Measurements from ENCODE around the gene ZFYVE21.
"Not testable (repeated sequence)": the region's sequence is repeated elsewhere in the genome, so short reads cannot be mapped to it uniquely, and the experiment has no call there.

ZFYVE21 gene

DNA sequence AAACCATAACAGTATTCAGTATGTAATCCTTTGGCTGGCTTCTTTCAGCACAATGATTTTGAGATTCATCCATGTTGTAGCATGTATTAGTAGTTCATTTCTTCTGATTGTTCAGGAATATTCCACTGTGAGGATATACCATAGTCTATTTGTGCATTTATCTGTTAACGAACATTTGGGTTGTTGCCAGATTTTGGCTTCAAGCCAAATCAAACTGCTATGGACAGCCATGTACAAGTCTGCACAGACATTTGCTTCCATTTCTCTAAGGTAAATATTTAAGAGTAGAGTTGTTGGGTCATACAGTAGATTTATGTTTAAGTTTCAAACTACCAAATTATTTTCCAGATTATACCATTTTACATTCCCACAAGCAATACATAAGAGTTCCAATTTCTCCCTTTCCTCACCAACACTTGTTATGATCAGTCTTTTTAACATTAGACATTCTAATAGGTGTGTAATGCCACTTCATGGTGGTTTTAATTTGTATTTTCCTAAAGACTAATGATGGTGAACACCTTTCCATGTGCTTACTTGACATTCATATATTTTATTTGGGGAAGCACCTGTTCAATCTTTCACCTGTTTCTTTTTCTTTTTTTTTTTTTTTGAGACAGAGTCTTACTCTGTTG, 56.6 kb downstream of the ZFYVE21 start:
- Mint-ChIP-seq H3K9me3 (peaks cover 13% of the 10 kb centered on the region), H3K27me3 (ENCODE audit: low read depth, poor library complexity) (no peaks in the 10 kb centered on the region), H3K36me3 (ENCODE audit: low read depth) (peaks cover 18% of the 10 kb centered on the region), H3K4me1 (peaks cover 6% of the 10 kb centered on the region), H3K27ac (no peak overlapping the region), H3K4me3 (no peak overlapping the region)
- TF ChIP-seq CTCF (IDR thresholded peaks at IDR 0.05), result no peak
- DNase-seq, result no peak

GRCh38 chr14:103773521-103773920, 57.9 kb downstream of the ZFYVE21 start:
- Mint-ChIP-seq H3K36me3 (ENCODE audit: low read depth) (peaks cover 21% of the 10 kb centered on the region), H3K27ac (no peak overlapping the region), H3K27me3 (ENCODE audit: low read depth, poor library complexity) (no peaks in the 10 kb centered on the region), H3K9me3 (peaks cover 13% of the 10 kb centered on the region), H3K4me3 (no peak overlapping the region), H3K4me1 (peaks cover 6% of the 10 kb centered on the region)
- no peak for DNase-seq
- no peak for TF ChIP-seq CTCF (IDR thresholded peaks at IDR 0.05)

GRCh38 chr14:103775506-103775905, 59.9 kb downstream of the ZFYVE21 start:
- no peak for TF ChIP-seq CTCF (IDR thresholded peaks at IDR 0.05)
- Mint-ChIP-seq H3K9me3 (peaks cover 13% of the 10 kb centered on the region), H3K4me1 (peaks cover 6% of the 10 kb centered on the region), H3K4me3 (no peak overlapping the region), H3K27me3 (ENCODE audit: low read depth, poor library complexity) (no peaks in the 10 kb centered on the region), H3K27ac (no peak overlapping the region), H3K36me3 (ENCODE audit: low read depth) (peaks cover 25% of the 10 kb centered on the region)
- no peak for DNase-seq

GRCh38 chr14:103776319-103776718, 60.7 kb downstream of the ZFYVE21 start:
- Mint-ChIP-seq H3K27ac (peak overlapping the region; percentile 83), H3K36me3 (ENCODE audit: low read depth) (peaks cover 18% of the 10 kb centered on the region)
- not testable (repeated sequence) for H3K4me1 Mint-ChIP-seq; H3K27me3 Mint-ChIP-seq (ENCODE audit: low read depth, poor library complexity); DNase-seq; H3K9me3 Mint-ChIP-seq; H3K4me3 Mint-ChIP-seq

DNA sequence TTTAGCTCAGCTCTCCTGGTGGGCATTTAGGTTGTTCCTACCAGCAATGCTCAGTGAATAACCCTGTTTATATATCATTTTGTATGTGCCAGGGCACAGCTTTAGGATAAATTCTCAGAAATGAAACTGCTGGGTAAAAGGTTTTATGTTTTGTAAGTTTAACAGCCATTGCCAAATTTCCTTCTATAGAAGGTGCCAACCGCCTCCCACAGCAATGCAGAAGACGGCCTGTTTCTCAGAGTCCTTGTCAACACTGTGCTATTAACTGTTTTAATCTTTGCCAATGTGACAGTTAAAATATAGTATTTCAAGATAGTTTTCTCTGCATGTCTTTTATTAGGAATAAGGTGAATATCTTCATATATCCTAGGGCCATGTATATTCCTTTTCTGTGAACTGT, 66.8 kb downstream of the ZFYVE21 start:
- H3K27ac Mint-ChIP-seq, result no peak overlapping the region
- no peak for DNase-seq
- peaks cover 5% of the 10 kb centered on the region for H3K36me3 Mint-ChIP-seq (ENCODE audit: low read depth)
- H3K9me3 Mint-ChIP-seq, result no peaks in the 10 kb centered on the region
- H3K27me3 Mint-ChIP-seq (ENCODE audit: low read depth, poor library complexity), result no peaks in the 10 kb centered on the region
- TF ChIP-seq CTCF (IDR thresholded peaks at IDR 0.05), result no peak
- H3K4me3 Mint-ChIP-seq, result no peak overlapping the region
- no peaks in the 10 kb centered on the region for H3K4me1 Mint-ChIP-seq
